CD8-positive, alpha-beta memory T cell (primary cell): ENCODE data around the gene FHIT. TPM values are rescaled to one million over a fixed set of nuclear protein-coding genes. Genes with fewer than 3 reads are reported as not detected.

ENCODE experiments used
- CTCF ChIA-PET: fragments of 350-600 bp; sonication (Branson Sonifier 250); formaldehyde crosslinking; loops from one replicate; lab custom pipeline; 2021; ENCODE audit warnings: antibody characterized with exemption; lab: Charles Lee
- POLR2A ChIA-PET: fragments of 350-600 bp; sonication (Branson Sonifier 250); formaldehyde crosslinking; loops from one replicate; lab custom pipeline; 2021; ENCODE audit warnings: antibody characterized with exemption; lab: Charles Lee
- DNase-seq, 5 donors: peaks; one replicate each; pipeline versions ENCODE4 v3.0.0 to v3.0.0-alpha.2; 2020 to 2022; ENCODE audit warnings: mixed read lengths in 1 of 5
- H3K27ac ChIP-seq: one replicate; pipeline ENCODE4 v1.7.0; 2013; ENCODE audit warnings: low read depth, mild to moderate bottlenecking, low read length, moderate library complexity
- H3K27me3 ChIP-seq: 2 replicates; pipeline ENCODE4 v1.7.0; 2013; ENCODE audit warnings: low read length, mild to moderate bottlenecking; ENCODE audit not compliant: insufficient read depth, poor library complexity, severe bottlenecking
- H3K36me3 ChIP-seq: 2 replicates; pipeline ENCODE4 v1.7.0; 2013; ENCODE audit warnings: mild to moderate bottlenecking, low read length, moderate library complexity; ENCODE audit not compliant: insufficient read depth
- H3K4me1 ChIP-seq: 2 replicates; pipeline ENCODE4 v1.7.0; 2013; ENCODE audit warnings: mild to moderate bottlenecking, low read length, moderate library complexity; ENCODE audit not compliant: insufficient read depth
- H3K4me3 ChIP-seq: 2 replicates; pipeline ENCODE4 v1.7.0; 2013; ENCODE audit warnings: mild to moderate bottlenecking, low read length
- H3K9me3 ChIP-seq: 2 replicates; pipeline ENCODE4 v1.7.0; 2013; ENCODE audit warnings: mild to moderate bottlenecking, low read length
- H3K27ac Mint-ChIP-seq, 8 donors: one replicate each; pipeline ENCODE4 v1.8.0; 2020 to 2021; ENCODE audit warnings: mixed read lengths in 8 of 8, mild to moderate bottlenecking in 6 of 8, inconsistent platforms in 3 of 8, moderate library complexity in 3 of 8
- H3K27me3 Mint-ChIP-seq, 2 donors: one replicate each; pipeline ENCODE4 v1.8.0; 2020 to 2021; ENCODE audit warnings: mixed read lengths in 2 of 2, mild to moderate bottlenecking in 1 of 2, moderate library complexity in 1 of 2
- H3K36me3 Mint-ChIP-seq, 3 donors: one replicate each; pipeline ENCODE4 v1.8.0; 2020 to 2021; ENCODE audit warnings: mixed read lengths in 3 of 3, inconsistent platforms in 1 of 3, mild to moderate bottlenecking in 1 of 3
- H3K4me1 Mint-ChIP-seq, 3 donors: one replicate each; pipeline ENCODE4 v1.8.0; 2020 to 2021; ENCODE audit warnings: mixed read lengths in 3 of 3, inconsistent platforms in 1 of 3, mild to moderate bottlenecking in 1 of 3
- H3K4me3 Mint-ChIP-seq, 7 donors: one replicate each; pipeline ENCODE4 v1.8.0; 2020 to 2021; ENCODE audit warnings: mixed read lengths in 7 of 7, mild to moderate bottlenecking in 6 of 7, moderate library complexity in 4 of 7, inconsistent platforms in 2 of 7
- H3K9me3 Mint-ChIP-seq, 5 donors: one replicate each; pipeline ENCODE4 v1.8.0; 2020 to 2022; ENCODE audit warnings: mixed read lengths in 5 of 5, mild to moderate bottlenecking in 3 of 5, moderate library complexity in 2 of 5, inconsistent platforms in 1 of 5
- polyA plus RNA-seq: library from polyadenylated mRNA; unstranded; fragments of 300-500 nt; fragmentation: Illumina TruSeq; gene quantifications from one replicate; pipeline ENCODE4 v1.2.3, GENCODE V29; 2021
- total RNA-seq, 2 experiments: library from RNA; stranded (reverse); gene quantifications; one replicate each; pipeline ENCODE4 v1.2.3, GENCODE V29; 2021

FHIT gene
- total and polyA plus RNA-seq, 3 experiments from 2014 or later: 4.1 to 7.4 (median 4.2) TPM

GRCh38 chr3:60250810-60251209 lies 1000.4 kb downstream of the FHIT start:
- H3K9me3 ChIP-seq: no peaks in the 10 kb centered on the region
- peaks cover 0 to 4% of the 10 kb centered on the region in 2 donors for H3K27me3 Mint-ChIP-seq
- H3K4me1 Mint-ChIP-seq: peaks cover 0 to 3% (median 0%) of the 10 kb centered on the region in 3 donors
- H3K4me1 ChIP-seq: no peaks in the 10 kb centered on the region
- H3K9me3 Mint-ChIP-seq: no peaks in the 10 kb centered on the region
- no peak overlapping the region for H3K4me3 ChIP-seq
- no peak for DNase-seq
- ChIA-PET POLR2A (no interaction called here), CTCF (no interaction called here)
- H3K27ac ChIP-seq: no peak overlapping the region
- no peaks in the 10 kb centered on the region for H3K36me3 ChIP-seq
- H3K27ac Mint-ChIP-seq: no peak overlapping the region
- no peak overlapping the region for H3K4me3 Mint-ChIP-seq
- H3K36me3 Mint-ChIP-seq: no peaks in the 10 kb centered on the region
- H3K27me3 ChIP-seq: no peaks in the 10 kb centered on the region

- Histone ChIP-seq H3K9me3 (no peaks in the 10 kb centered on the region), H3K4me1 (no peaks in the 10 kb centered on the region), H3K4me3 (no peak overlapping the region), H3K27me3 (no peaks in the 10 kb centered on the region), H3K27ac (no peak overlapping the region), H3K36me3 (no peaks in the 10 kb centered on the region)
- no peaks in the 10 kb centered on the region for H3K36me3 Mint-ChIP-seq
- POLR2A ChIA-PET: no interaction called here
- peaks cover 0 to 3% (median 0%) of the 10 kb centered on the region in 3 donors for H3K4me1 Mint-ChIP-seq
- CTCF ChIA-PET: no interaction called here
- H3K27me3 Mint-ChIP-seq: peaks cover 0 to 4% of the 10 kb centered on the region in 2 donors
- no peak overlapping the region for H3K27ac Mint-ChIP-seq
- no peak overlapping the region for H3K4me3 Mint-ChIP-seq
- DNase-seq: no peak
- H3K9me3 Mint-ChIP-seq: no peaks in the 10 kb centered on the region
Measured at GRCh38 chr3:60250206-60250605, 1001.0 kb downstream of the FHIT start.

GRCh38 chr3:60246361-60246760 lies 1004.9 kb downstream of the FHIT start:
- H3K4me3 ChIP-seq: no peak overlapping the region
- H3K36me3 ChIP-seq: no peaks in the 10 kb centered on the region
- H3K9me3 ChIP-seq: no peaks in the 10 kb centered on the region
- H3K4me3 Mint-ChIP-seq: no peak overlapping the region
- no peak for DNase-seq
- no peaks in the 10 kb centered on the region for H3K36me3 Mint-ChIP-seq
- H3K9me3 Mint-ChIP-seq: no peaks in the 10 kb centered on the region
- POLR2A ChIA-PET: no interaction called here
- H3K27me3 Mint-ChIP-seq: peaks cover 3 to 19% of the 10 kb centered on the region in 2 donors
- no peaks in the 10 kb centered on the region for H3K4me1 ChIP-seq
- no peak overlapping the region for H3K27ac Mint-ChIP-seq
- H3K27ac ChIP-seq: no peak overlapping the region
- H3K27me3 ChIP-seq: no peaks in the 10 kb centered on the region
- peaks cover 0 to 3% (median 0%) of the 10 kb centered on the region in 3 donors for H3K4me1 Mint-ChIP-seq
- CTCF ChIA-PET: no interaction called here

- Histone ChIP-seq H3K9me3 (no peaks in the 10 kb centered on the region), H3K36me3 (no peaks in the 10 kb centered on the region), H3K4me3 (no peak overlapping the region), H3K27ac (no peak overlapping the region), H3K27me3 (no peaks in the 10 kb centered on the region), H3K4me1 (no peaks in the 10 kb centered on the region)
- Mint-ChIP-seq H3K36me3 (no peaks in the 10 kb centered on the region), H3K27me3 (peaks cover 4 to 32% of the 10 kb centered on the region in 2 donors), H3K9me3 (no peaks in the 10 kb centered on the region), H3K4me3 (no peak overlapping the region), H3K4me1 (no peaks in the 10 kb centered on the region), H3K27ac (peak overlapping the region in 1 of 8 donors; percentile 15)
- ChIA-PET POLR2A (no interaction called here), CTCF (no interaction called here)
- DNase-seq: no peak
Measured at GRCh38 chr3:60243456-60243855, 1007.8 kb downstream of the FHIT start.

- no peaks in the 10 kb centered on the region for H3K4me1 Mint-ChIP-seq
- no peak overlapping the region for H3K27ac Mint-ChIP-seq
- H3K36me3 Mint-ChIP-seq: peaks cover 0 to 4% (median 0%) of the 10 kb centered on the region in 3 donors
- no peaks in the 10 kb centered on the region for H3K9me3 Mint-ChIP-seq
- H3K27me3 Mint-ChIP-seq: peaks cover 4 to 28% of the 10 kb centered on the region in 2 donors
- H3K4me3 Mint-ChIP-seq: no peak overlapping the region
- no peak for DNase-seq
- H3K4me1 ChIP-seq: no peaks in the 10 kb centered on the region
- no peaks in the 10 kb centered on the region for H3K36me3 ChIP-seq
- no peak overlapping the region for H3K27ac ChIP-seq
- H3K4me3 ChIP-seq: no peak overlapping the region
- no peaks in the 10 kb centered on the region for H3K27me3 ChIP-seq
- ChIA-PET CTCF (no interaction called here), POLR2A (no interaction called here)
- H3K9me3 ChIP-seq: no peaks in the 10 kb centered on the region
Measured at GRCh38 chr3:60240492-60240891, 1010.8 kb downstream of the FHIT start.

GRCh38 chr3:60238550-60238949 lies 1012.7 kb downstream of the FHIT start:
- CTCF ChIA-PET: no interaction called here
- Mint-ChIP-seq H3K27me3 (peaks cover 4 to 25% of the 10 kb centered on the region in 2 donors), H3K4me1 (no peaks in the 10 kb centered on the region), H3K36me3 (peaks cover 0 to 7% (median 0%) of the 10 kb centered on the region in 3 donors), H3K27ac (no peak overlapping the region), H3K9me3 (no peaks in the 10 kb centered on the region), H3K4me3 (no peak overlapping the region)
- no peak overlapping the region for H3K27ac ChIP-seq
- no peaks in the 10 kb centered on the region for H3K27me3 ChIP-seq
- no peaks in the 10 kb centered on the region for H3K9me3 ChIP-seq
- H3K36me3 ChIP-seq: no peaks in the 10 kb centered on the region
- H3K4me3 ChIP-seq: no peak overlapping the region
- no peaks in the 10 kb centered on the region for H3K4me1 ChIP-seq
- POLR2A ChIA-PET: no interaction called here
- no peak for DNase-seq

- ChIA-PET POLR2A (no interaction called here), CTCF (no interaction called here)
- Mint-ChIP-seq H3K4me1 (no peaks in the 10 kb centered on the region), H3K36me3 (peaks cover 0 to 7% (median 0%) of the 10 kb centered on the region in 3 donors), H3K9me3 (no peaks in the 10 kb centered on the region), H3K27ac (no peak overlapping the region), H3K4me3 (no peak overlapping the region), H3K27me3 (peaks cover 0 to 3% of the 10 kb centered on the region in 2 donors)
- Histone ChIP-seq H3K4me1 (no peaks in the 10 kb centered on the region), H3K27me3 (no peaks in the 10 kb centered on the region), H3K4me3 (no peak overlapping the region), H3K9me3 (no peaks in the 10 kb centered on the region), H3K27ac (no peak overlapping the region), H3K36me3 (no peaks in the 10 kb centered on the region)
- no peak for DNase-seq
Measured at GRCh38 chr3:60229502-60229901, 1021.8 kb downstream of the FHIT start.

- no peak for DNase-seq
- Histone ChIP-seq H3K4me1 (no peaks in the 10 kb centered on the region), H3K9me3 (no peaks in the 10 kb centered on the region), H3K27ac (no peak overlapping the region), H3K36me3 (no peaks in the 10 kb centered on the region), H3K4me3 (no peak overlapping the region), H3K27me3 (no peaks in the 10 kb centered on the region)
- H3K27me3 Mint-ChIP-seq: peaks cover 3 to 4% of the 10 kb centered on the region in 2 donors
- H3K27ac Mint-ChIP-seq: no peak overlapping the region
- H3K4me3 Mint-ChIP-seq: no peak overlapping the region
- peaks cover 0 to 6% (median 0%) of the 10 kb centered on the region in 3 donors for H3K36me3 Mint-ChIP-seq
- H3K9me3 Mint-ChIP-seq: no peaks in the 10 kb centered on the region
- no peaks in the 10 kb centered on the region for H3K4me1 Mint-ChIP-seq
- CTCF ChIA-PET: no interaction called here
- POLR2A ChIA-PET: no interaction called here
Measured at GRCh38 chr3:60228823-60229222, 1022.4 kb downstream of the FHIT start.

- Mint-ChIP-seq H3K4me3 (no peak overlapping the region), H3K4me1 (no peaks in the 10 kb centered on the region), H3K27ac (no peak overlapping the region), H3K9me3 (no peaks in the 10 kb centered on the region), H3K36me3 (no peaks in the 10 kb centered on the region), H3K27me3 (peaks cover 3 to 4% of the 10 kb centered on the region in 2 donors)
- H3K27ac ChIP-seq: no peak overlapping the region
- H3K27me3 ChIP-seq: no peaks in the 10 kb centered on the region
- ChIA-PET POLR2A (no interaction called here), CTCF (no interaction called here)
- H3K36me3 ChIP-seq: no peaks in the 10 kb centered on the region
- H3K4me3 ChIP-seq: no peak overlapping the region
- no peaks in the 10 kb centered on the region for H3K9me3 ChIP-seq
- H3K4me1 ChIP-seq: no peaks in the 10 kb centered on the region
- no peak for DNase-seq
Measured at GRCh38 chr3:60226912-60227311, 1024.3 kb downstream of the FHIT start.
